ENCODE data around the gene LCP1.

DNA sequence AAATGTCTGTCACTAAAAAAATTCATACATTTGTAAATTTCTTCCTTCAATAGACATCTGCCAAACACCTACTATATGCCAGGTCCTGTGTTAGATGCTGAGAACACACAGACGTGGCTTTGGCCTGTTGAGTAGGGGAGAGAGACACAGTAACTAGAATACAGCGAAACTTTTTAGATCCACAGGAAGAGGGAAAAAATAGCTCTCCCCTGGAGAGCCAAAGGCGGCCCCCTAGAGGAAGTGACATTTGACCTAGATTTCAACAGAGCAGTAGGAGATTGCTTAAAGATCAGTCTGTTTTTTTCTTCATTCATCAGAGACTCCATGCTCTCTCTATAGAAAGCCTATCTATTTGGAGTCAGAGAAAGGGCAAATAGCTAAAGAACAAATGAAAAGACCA is 11.3 kb downstream of the LCP1 start:
- TF ChIP-seq CEBPB (IDR thresholded peaks at IDR 0.05; ENCODE audit: borderline replicate concordance, low read depth, low read length): peak; percentile 63; the same call in 1 of the 2 replicates
- no peak for TF ChIP-seq GTF2F1 (IDR thresholded peaks at IDR 0.05; ENCODE audit: low read length)
- TF ChIP-seq EZH2 (conservative IDR thresholded peaks at IDR 0.05; ENCODE audit: low read depth, low read length): no peak
- no peak for TF ChIP-seq GABPA (IDR thresholded peaks at IDR 0.05; ENCODE audit: low read depth, low read length)
- peak; percentile 39; the same call in 1 of the 2 replicates for TF ChIP-seq GABPA (CRISPR knock-in tag; IDR thresholded peaks at IDR 0.05; ENCODE audit: low read depth)
- TF ChIP-seq, protein P1, sequence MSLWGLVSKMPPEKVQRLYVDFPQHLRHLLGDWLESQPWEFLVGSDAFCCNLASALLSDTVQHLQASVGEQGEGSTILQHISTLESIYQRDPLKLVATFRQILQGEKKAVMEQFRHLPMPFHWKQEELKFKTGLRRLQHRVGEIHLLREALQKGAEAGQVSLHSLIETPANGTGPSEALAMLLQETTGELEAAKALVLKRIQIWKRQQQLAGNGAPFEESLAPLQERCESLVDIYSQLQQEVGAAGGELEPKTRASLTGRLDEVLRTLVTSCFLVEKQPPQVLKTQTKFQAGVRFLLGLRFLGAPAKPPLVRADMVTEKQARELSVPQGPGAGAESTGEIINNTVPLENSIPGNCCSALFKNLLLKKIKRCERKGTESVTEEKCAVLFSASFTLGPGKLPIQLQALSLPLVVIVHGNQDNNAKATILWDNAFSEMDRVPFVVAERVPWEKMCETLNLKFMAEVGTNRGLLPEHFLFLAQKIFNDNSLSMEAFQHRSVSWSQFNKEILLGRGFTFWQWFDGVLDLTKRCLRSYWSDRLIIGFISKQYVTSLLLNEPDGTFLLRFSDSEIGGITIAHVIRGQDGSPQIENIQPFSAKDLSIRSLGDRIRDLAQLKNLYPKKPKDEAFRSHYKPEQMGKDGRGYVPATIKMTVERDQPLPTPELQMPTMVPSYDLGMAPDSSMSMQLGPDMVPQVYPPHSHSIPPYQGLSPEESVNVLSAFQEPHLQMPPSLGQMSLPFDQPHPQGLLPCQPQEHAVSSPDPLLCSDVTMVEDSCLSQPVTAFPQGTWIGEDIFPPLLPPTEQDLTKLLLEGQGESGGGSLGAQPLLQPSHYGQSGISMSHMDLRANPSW (CRISPR knock-in tag; IDR thresholded peaks at IDR 0.05; ENCODE audit: borderline replicate concordance): no peak
- no peak for TF ChIP-seq RAD21 (CRISPR knock-in tag; IDR thresholded peaks at IDR 0.05)
- no peak for TF ChIP-seq TCF7 (IDR thresholded peaks at IDR 0.05; ENCODE audit: low read depth)
- TF ChIP-seq ETV6 (CRISPR knock-in tag; conservative IDR thresholded peaks at IDR 0.05): no peak
- TF ChIP-seq NFYB (CRISPR knock-in tag; IDR thresholded peaks at IDR 0.05): no peak
- no peak for TF ChIP-seq CREB1 (IDR thresholded peaks at IDR 0.05)
- TF ChIP-seq CREB1 (CRISPR knock-in tag; IDR thresholded peaks at IDR 0.05): no peak
- TF ChIP-seq NCOA1 (CRISPR knock-in tag; IDR thresholded peaks at IDR 0.05): no peak
